Measurements from ENCODE around the gene RNF187. TPM values are rescaled to one million over a fixed set of nuclear protein-coding genes. Genes with fewer than 3 reads are reported as not detected.

The RNF187 gene
- total RNA-seq, 2 donors from 2014 or later = 69.5 to 106 TPM

GRCh38 chr1:228513236-228513900 is 26.2 kb downstream of the RNF187 start:
- no peak overlapping the region for H3K27ac Mint-ChIP-seq
- H3K4me3 Mint-ChIP-seq = no peak overlapping the region
- no peaks in the 10 kb centered on the region for H3K9me3 Mint-ChIP-seq
- H3K36me3 Mint-ChIP-seq = no peaks in the 10 kb centered on the region
- no peak for DNase-seq (ENCODE audit: low spot score)
- no peaks in the 10 kb centered on the region for H3K4me1 Mint-ChIP-seq (ENCODE audit: low read depth in 2 of 2)
- H3K27me3 Mint-ChIP-seq = peaks cover 24 to 25% of the 10 kb centered on the region in 2 donors
- no peak for ATAC-seq

GRCh38 chr1:228514421-228514820 is 27.2 kb downstream of the RNF187 start:
- Mint-ChIP-seq H3K9me3 (no peaks in the 10 kb centered on the region), H3K4me3 (no peak overlapping the region), H3K36me3 (no peaks in the 10 kb centered on the region), H3K27ac (no peak overlapping the region), H3K27me3 (peaks cover 26 to 29% of the 10 kb centered on the region in 2 donors), H3K4me1 (ENCODE audit: low read depth in 2 of 2) (no peaks in the 10 kb centered on the region)
- ATAC-seq (no peak), DNase-seq (ENCODE audit: low spot score) (no peak)

- Mint-ChIP-seq H3K4me3 (no peak overlapping the region), H3K27ac (peak overlapping the region in 1 of 2 donors; percentile 4), H3K27me3 (peaks cover 32 to 33% of the 10 kb centered on the region in 2 donors), H3K4me1 (ENCODE audit: low read depth in 2 of 2) (no peaks in the 10 kb centered on the region), H3K36me3 (no peaks in the 10 kb centered on the region), H3K9me3 (no peaks in the 10 kb centered on the region)
- DNase-seq (ENCODE audit: low spot score) = no peak
- ATAC-seq = no peak
Measured at GRCh38 chr1:228515200-228515834, 28.1 kb downstream of the RNF187 start.

GRCh38 chr1:228517655-228518054 is 30.5 kb downstream of the RNF187 start:
- Mint-ChIP-seq H3K27ac (no peak overlapping the region), H3K36me3 (no peaks in the 10 kb centered on the region), H3K4me1 (ENCODE audit: low read depth in 2 of 2) (no peaks in the 10 kb centered on the region), H3K4me3 (no peak overlapping the region), H3K9me3 (no peaks in the 10 kb centered on the region), H3K27me3 (peaks cover 28 to 33% of the 10 kb centered on the region in 2 donors)
- DNase-seq (ENCODE audit: low spot score) (no peak), ATAC-seq (no peak)

- H3K9me3 Mint-ChIP-seq = no peaks in the 10 kb centered on the region
- no peak for DNase-seq (ENCODE audit: low spot score)
- no peak overlapping the region for H3K27ac Mint-ChIP-seq
- peaks cover 3 to 4% of the 10 kb centered on the region in 2 donors for H3K4me1 Mint-ChIP-seq (ENCODE audit: low read depth in 2 of 2)
- no peak overlapping the region for H3K4me3 Mint-ChIP-seq
- peaks cover 18 to 19% of the 10 kb centered on the region in 2 donors for H3K27me3 Mint-ChIP-seq
- peaks cover 6% of the 10 kb centered on the region for H3K36me3 Mint-ChIP-seq
- no peak for ATAC-seq
Measured at GRCh38 chr1:228527596-228527995, 40.4 kb downstream of the RNF187 start.

- Mint-ChIP-seq H3K9me3 (no peaks in the 10 kb centered on the region), H3K4me3 (no peak overlapping the region), H3K27ac (no peak overlapping the region), H3K36me3 (peaks cover 3% of the 10 kb centered on the region), H3K4me1 (ENCODE audit: low read depth in 2 of 2) (peaks cover 3 to 4% of the 10 kb centered on the region in 2 donors), H3K27me3 (peaks cover 14 to 16% of the 10 kb centered on the region in 2 donors)
- DNase-seq (ENCODE audit: low spot score) (no peak), ATAC-seq (no peak)
Measured at GRCh38 chr1:228528612-228529011, 41.4 kb downstream of the RNF187 start.

- no peak overlapping the region for H3K27ac Mint-ChIP-seq
- DNase-seq (ENCODE audit: low spot score) = no peak
- peaks cover 3 to 4% of the 10 kb centered on the region in 2 donors for H3K4me1 Mint-ChIP-seq (ENCODE audit: low read depth in 2 of 2)
- H3K9me3 Mint-ChIP-seq = no peaks in the 10 kb centered on the region
- no peak for ATAC-seq
- no peaks in the 10 kb centered on the region for H3K36me3 Mint-ChIP-seq
- H3K27me3 Mint-ChIP-seq = peaks cover 6 to 10% of the 10 kb centered on the region in 2 donors
- H3K4me3 Mint-ChIP-seq = no peak overlapping the region
Measured at GRCh38 chr1:228530086-228530758, 43.0 kb downstream of the RNF187 start.

GRCh38 chr1:228530951-228531731 is 44.0 kb downstream of the RNF187 start:
- peaks cover 3 to 4% of the 10 kb centered on the region in 2 donors for H3K4me1 Mint-ChIP-seq (ENCODE audit: low read depth in 2 of 2)
- no peak for DNase-seq (ENCODE audit: low spot score)
- no peak for ATAC-seq
- H3K27me3 Mint-ChIP-seq = peaks cover 0 to 5% of the 10 kb centered on the region in 2 donors
- no peaks in the 10 kb centered on the region for H3K9me3 Mint-ChIP-seq
- no peak overlapping the region for H3K4me3 Mint-ChIP-seq
- no peaks in the 10 kb centered on the region for H3K36me3 Mint-ChIP-seq
- no peak overlapping the region for H3K27ac Mint-ChIP-seq

- Mint-ChIP-seq H3K27ac (no peak overlapping the region), H3K9me3 (no peaks in the 10 kb centered on the region), H3K4me3 (no peak overlapping the region), H3K4me1 (ENCODE audit: low read depth in 2 of 2) (no peaks in the 10 kb centered on the region), H3K36me3 (no peaks in the 10 kb centered on the region), H3K27me3 (no peaks in the 10 kb centered on the region)
- ATAC-seq (no peak), DNase-seq (ENCODE audit: low spot score) (no peak)
Measured at GRCh38 chr1:228538831-228539230, 51.6 kb downstream of the RNF187 start.

- H3K4me3 Mint-ChIP-seq = no peak overlapping the region
- no peaks in the 10 kb centered on the region for H3K27me3 Mint-ChIP-seq
- no peak for DNase-seq (ENCODE audit: low spot score)
- ATAC-seq = no peak
- no peaks in the 10 kb centered on the region for H3K36me3 Mint-ChIP-seq
- H3K27ac Mint-ChIP-seq = no peak overlapping the region
- no peaks in the 10 kb centered on the region for H3K9me3 Mint-ChIP-seq
- H3K4me1 Mint-ChIP-seq (ENCODE audit: low read depth in 2 of 2) = no peaks in the 10 kb centered on the region
Measured at GRCh38 chr1:228540161-228540917, 53.2 kb downstream of the RNF187 start.

GRCh38 chr1:228541725-228542124 is 54.5 kb downstream of the RNF187 start:
- Mint-ChIP-seq H3K9me3 (no peaks in the 10 kb centered on the region), H3K27ac (no peak overlapping the region), H3K27me3 (peaks cover 0 to 2% of the 10 kb centered on the region in 2 donors), H3K4me1 (ENCODE audit: low read depth in 2 of 2) (no peaks in the 10 kb centered on the region), H3K36me3 (no peaks in the 10 kb centered on the region), H3K4me3 (no peak overlapping the region)
- no peak for ATAC-seq
- no peak for DNase-seq (ENCODE audit: low spot score)

GRCh38 chr1:228542376-228542775 is 55.2 kb downstream of the RNF187 start:
- no peaks in the 10 kb centered on the region for H3K4me1 Mint-ChIP-seq (ENCODE audit: low read depth in 2 of 2)

GRCh38 chr1:228542981-228543380 is 55.8 kb downstream of the RNF187 start:
- Mint-ChIP-seq H3K4me1 (ENCODE audit: low read depth in 2 of 2) (no peaks in the 10 kb centered on the region), H3K9me3 (no peaks in the 10 kb centered on the region), H3K27ac (no peak overlapping the region), H3K36me3 (no peaks in the 10 kb centered on the region), H3K4me3 (no peak overlapping the region), H3K27me3 (peaks cover 0 to 2% of the 10 kb centered on the region in 2 donors)
- DNase-seq (ENCODE audit: low spot score) = no peak
- no peak for ATAC-seq

More at GRCh38 chr1:228542376-228542775, 55.2 kb downstream of the RNF187 start:
- DNase-seq (ENCODE audit: low spot score) = no peak
- Mint-ChIP-seq H3K27me3 (peaks cover 0 to 2% of the 10 kb centered on the region in 2 donors), H3K9me3 (no peaks in the 10 kb centered on the region), H3K4me3 (no peak overlapping the region), H3K36me3 (no peaks in the 10 kb centered on the region), H3K27ac (no peak overlapping the region)
- ATAC-seq = no peak
